ENCODE data around the gene KLHL17. TPM values are rescaled to one million over a fixed set of nuclear protein-coding genes. Genes with fewer than 3 reads are reported as not detected.

Gene KLHL17
- polyA plus RNA-seq, 1 donor (not counting 4 experiments of a cell fraction or from before 2014, with no cell fraction given) = 6.5 TPM

DNA sequence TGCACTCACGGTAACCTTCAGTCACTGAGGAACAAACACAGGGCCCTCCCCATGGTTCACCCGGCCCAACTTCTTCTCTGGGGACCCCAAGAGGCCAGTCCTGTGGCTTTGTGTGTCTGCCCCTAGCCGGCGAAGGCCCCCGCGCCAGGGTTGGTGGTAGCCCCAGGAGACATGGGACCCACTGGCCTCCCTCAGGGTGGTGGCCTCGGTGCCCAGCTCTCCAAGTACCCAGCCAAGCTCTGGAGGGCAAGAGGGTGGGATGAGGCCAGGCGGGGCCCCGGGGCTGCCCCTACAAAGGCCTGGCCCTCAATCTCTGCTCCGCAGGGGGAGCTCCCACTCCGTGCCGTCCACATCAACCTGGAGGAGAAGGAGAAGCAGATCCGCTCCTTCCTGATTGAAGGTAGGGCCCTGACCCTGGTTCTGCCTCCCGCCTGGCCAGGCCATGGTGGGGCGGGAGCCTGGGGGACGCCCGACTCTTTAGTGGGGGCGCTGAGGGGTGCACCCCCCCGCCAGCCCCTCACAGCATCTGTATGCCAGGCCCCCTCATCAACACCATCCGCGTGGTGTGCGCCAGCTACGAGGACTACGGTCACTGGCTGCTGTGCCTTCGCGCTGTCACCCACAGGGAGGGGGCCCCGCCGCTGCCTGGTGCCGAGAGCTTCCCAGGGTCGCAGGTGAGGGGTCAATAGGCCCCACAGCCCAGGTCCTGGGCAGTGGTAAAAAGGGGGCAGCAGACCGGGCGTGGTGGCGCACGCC is 11.5 kb downstream of the KLHL17 start:
- Histone ChIP-seq H3K9me1 (ENCODE audit: control insufficient read depth, extremely low read depth, insufficient read depth, low read length) (no peaks in the 10 kb centered on the region), H3K27ac (ENCODE audit: control insufficient read depth, insufficient read depth, low read length) (no peak overlapping the region), H3K4me1 (ENCODE audit: control insufficient read depth, extremely low read depth, insufficient read depth, low read length) (peaks cover 14% of the 10 kb centered on the region), H2AFZ (ENCODE audit: control insufficient read depth, low read length) (no peak overlapping the region), H3K4me2 (ENCODE audit: control insufficient read depth, extremely low read depth, insufficient read depth, low read depth, low read length) (no peak overlapping the region), H3K9me3 (ENCODE audit: control insufficient read depth, low read depth, low read length) (no peaks in the 10 kb centered on the region), H3K36me3 (ENCODE audit: control insufficient read depth in 2 of 2, extremely low read depth in 1 of 2, insufficient read depth in 2 of 2, low read length in 2 of 2) (peaks cover 0 to 3% of the 10 kb centered on the region in 2 experiments), H3K27me3 (ENCODE audit: control insufficient read depth, extremely low read depth, insufficient read depth, low read length) (no peaks in the 10 kb centered on the region), H3K9ac (ENCODE audit: control insufficient read depth, extremely low read depth, insufficient read depth, low read length) (no peak overlapping the region), H3K4me3 (ENCODE audit: control insufficient read depth in 2 of 3, extremely low read depth in 1 of 3, insufficient read depth in 2 of 3, low read depth in 1 of 3, low read length in 3 of 3) (no peak overlapping the region), H3K79me2 (ENCODE audit: control insufficient read depth, insufficient read depth, low read length) (no peaks in the 10 kb centered on the region), H4K20me1 (ENCODE audit: control insufficient read depth, extremely low read depth, insufficient read depth, low read length) (no peaks in the 10 kb centered on the region)
- TF ChIP-seq EZH2 (IDR thresholded peaks at IDR 0.05; ENCODE audit: low read length) = no peak
- TF ChIP-seq, protein P1, sequence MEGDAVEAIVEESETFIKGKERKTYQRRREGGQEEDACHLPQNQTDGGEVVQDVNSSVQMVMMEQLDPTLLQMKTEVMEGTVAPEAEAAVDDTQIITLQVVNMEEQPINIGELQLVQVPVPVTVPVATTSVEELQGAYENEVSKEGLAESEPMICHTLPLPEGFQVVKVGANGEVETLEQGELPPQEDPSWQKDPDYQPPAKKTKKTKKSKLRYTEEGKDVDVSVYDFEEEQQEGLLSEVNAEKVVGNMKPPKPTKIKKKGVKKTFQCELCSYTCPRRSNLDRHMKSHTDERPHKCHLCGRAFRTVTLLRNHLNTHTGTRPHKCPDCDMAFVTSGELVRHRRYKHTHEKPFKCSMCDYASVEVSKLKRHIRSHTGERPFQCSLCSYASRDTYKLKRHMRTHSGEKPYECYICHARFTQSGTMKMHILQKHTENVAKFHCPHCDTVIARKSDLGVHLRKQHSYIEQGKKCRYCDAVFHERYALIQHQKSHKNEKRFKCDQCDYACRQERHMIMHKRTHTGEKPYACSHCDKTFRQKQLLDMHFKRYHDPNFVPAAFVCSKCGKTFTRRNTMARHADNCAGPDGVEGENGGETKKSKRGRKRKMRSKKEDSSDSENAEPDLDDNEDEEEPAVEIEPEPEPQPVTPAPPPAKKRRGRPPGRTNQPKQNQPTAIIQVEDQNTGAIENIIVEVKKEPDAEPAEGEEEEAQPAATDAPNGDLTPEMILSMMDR (optimal IDR thresholded peaks at IDR 0.05 in 1 of 3, IDR thresholded peaks at IDR 0.05 in 1 of 3, conservative IDR thresholded peaks at IDR 0.05 in 1 of 3; ENCODE audit: extremely low read depth in 1 of 3, insufficient read depth in 2 of 3, low read length in 3 of 3) = no peak
- dilution Hi-C loops (cut with MboI; ENCODE audit: extremely low pct_ligation_motif_present, low sequenced_read_pairs) = no loop called here
- DNase-seq (ENCODE audit: low read depth, low spot score) (no peak), FAIRE-seq (no peak)

DNA sequence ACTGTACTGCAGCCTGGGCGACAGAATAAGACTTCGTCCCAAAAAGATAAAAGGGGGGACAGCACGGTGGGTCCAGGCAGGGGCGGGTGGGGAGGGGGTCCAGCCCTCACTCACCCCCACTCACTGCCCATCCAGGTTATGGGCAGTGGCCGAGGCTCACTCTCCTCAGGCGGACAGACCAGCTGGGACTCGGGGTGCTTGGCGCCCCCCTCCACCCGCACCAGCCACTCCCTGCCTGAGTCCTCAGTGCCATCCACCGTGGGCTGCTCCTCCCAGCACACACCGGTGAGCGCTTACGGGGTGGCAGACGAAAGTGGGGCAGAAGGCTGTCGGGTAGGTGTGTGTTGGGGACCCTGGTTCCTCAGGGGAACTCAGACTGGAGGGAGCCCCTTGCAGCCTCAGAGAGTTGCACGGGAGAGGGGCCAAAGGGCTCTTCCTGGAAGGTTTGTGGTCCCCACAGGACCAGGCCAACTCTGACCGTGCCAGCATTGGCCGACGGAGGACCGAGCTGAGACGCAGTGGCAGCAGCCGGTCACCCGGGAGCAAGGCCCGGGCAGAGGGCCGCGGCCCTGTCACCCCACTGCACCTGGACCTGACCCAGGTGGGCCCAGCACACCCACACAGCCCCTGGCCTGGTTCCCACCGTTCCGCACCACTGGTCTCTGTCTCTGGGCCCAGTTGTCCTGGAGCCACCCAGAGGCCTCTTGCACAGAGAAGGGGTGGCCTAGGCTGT is 12.5 kb downstream of the KLHL17 start:
- no peak overlapping the region for H3K27ac ChIP-seq (ENCODE audit: control insufficient read depth, insufficient read depth, low read length)
- H3K4me1 ChIP-seq (ENCODE audit: control insufficient read depth, extremely low read depth, insufficient read depth, low read length) = peaks cover 4% of the 10 kb centered on the region
- H3K36me3 ChIP-seq (ENCODE audit: control insufficient read depth in 2 of 2, extremely low read depth in 1 of 2, insufficient read depth in 2 of 2, low read length in 2 of 2) = peaks cover 0 to 3% of the 10 kb centered on the region in 2 experiments
- no peaks in the 10 kb centered on the region for H3K9me1 ChIP-seq (ENCODE audit: control insufficient read depth, extremely low read depth, insufficient read depth, low read length)
- DNase-seq (ENCODE audit: low read depth, low spot score) = no peak
- TF ChIP-seq EZH2 (IDR thresholded peaks at IDR 0.05; ENCODE audit: low read length) = no peak
- TF ChIP-seq, protein P1 (optimal IDR thresholded peaks at IDR 0.05 in 1 of 3, IDR thresholded peaks at IDR 0.05 in 1 of 3, conservative IDR thresholded peaks at IDR 0.05 in 1 of 3; ENCODE audit: extremely low read depth in 1 of 3, insufficient read depth in 2 of 3, low read length in 3 of 3) = no peak
- H3K79me2 ChIP-seq (ENCODE audit: control insufficient read depth, insufficient read depth, low read length) = no peaks in the 10 kb centered on the region
- dilution Hi-C loops (cut with MboI; ENCODE audit: extremely low pct_ligation_motif_present, low sequenced_read_pairs) = no loop called here
- H4K20me1 ChIP-seq (ENCODE audit: control insufficient read depth, extremely low read depth, insufficient read depth, low read length) = no peaks in the 10 kb centered on the region
- H3K9me3 ChIP-seq (ENCODE audit: control insufficient read depth, low read depth, low read length) = no peaks in the 10 kb centered on the region
- no peaks in the 10 kb centered on the region for H3K27me3 ChIP-seq (ENCODE audit: control insufficient read depth, extremely low read depth, insufficient read depth, low read length)
- no peak overlapping the region for H3K4me2 ChIP-seq (ENCODE audit: control insufficient read depth, extremely low read depth, insufficient read depth, low read depth, low read length)
- FAIRE-seq = no peak
- H3K9ac ChIP-seq (ENCODE audit: control insufficient read depth, extremely low read depth, insufficient read depth, low read length) = no peak overlapping the region
- no peak overlapping the region for H3K4me3 ChIP-seq (ENCODE audit: control insufficient read depth in 2 of 3, extremely low read depth in 1 of 3, insufficient read depth in 2 of 3, low read depth in 1 of 3, low read length in 3 of 3)
- no peak overlapping the region for H2AFZ ChIP-seq (ENCODE audit: control insufficient read depth, low read length)
